Measurements from ENCODE around the gene RXFP1.

The RXFP1 gene

GRCh38 chr4:158571736-158572135 lies 50.1 kb downstream of the RXFP1 start:
- H3K4me3 ChIP-seq (ENCODE audit: low read depth, low read length): no peak overlapping the region
- no peak for DNase-seq (ENCODE audit: low read depth)
- TF ChIP-seq CTCF (conservative IDR thresholded peaks at IDR 0.05; ENCODE audit: low read depth, low read length): no peak

GRCh38 chr4:158572608-158573007 lies 50.9 kb downstream of the RXFP1 start:
- no peak for DNase-seq (ENCODE audit: low read depth)
- H3K4me3 ChIP-seq (ENCODE audit: low read depth, low read length): no peak overlapping the region
- TF ChIP-seq CTCF (conservative IDR thresholded peaks at IDR 0.05; ENCODE audit: low read depth, low read length): no peak

GRCh38 chr4:158578476-158578875 lies 56.8 kb downstream of the RXFP1 start:
- DNase-seq (ENCODE audit: low read depth): peak; percentile 77
- H3K4me3 ChIP-seq (ENCODE audit: low read depth, low read length): no peak overlapping the region
- TF ChIP-seq CTCF (conservative IDR thresholded peaks at IDR 0.05; ENCODE audit: low read depth, low read length): peak; percentile 65

- no peak for TF ChIP-seq CTCF (conservative IDR thresholded peaks at IDR 0.05; ENCODE audit: low read depth, low read length)
- DNase-seq (ENCODE audit: low read depth): no peak
- H3K4me3 ChIP-seq (ENCODE audit: low read depth, low read length): no peak overlapping the region
Observed at GRCh38 chr4:158580064-158580463, 58.4 kb downstream of the RXFP1 start.

GRCh38 chr4:158581161-158581560 lies 59.5 kb downstream of the RXFP1 start:
- H3K4me3 ChIP-seq (ENCODE audit: low read depth, low read length): no peak overlapping the region
- TF ChIP-seq CTCF (conservative IDR thresholded peaks at IDR 0.05; ENCODE audit: low read depth, low read length): no peak
- DNase-seq (ENCODE audit: low read depth): peak; percentile 73

- DNase-seq (ENCODE audit: low read depth): no peak
Observed at GRCh38 chr4:158586881-158587280, 65.2 kb downstream of the RXFP1 start.

More at GRCh38 chr4:158586881-158587280, 65.2 kb downstream of the RXFP1 start:
- H3K4me3 ChIP-seq (ENCODE audit: low read depth, low read length): no peak overlapping the region
- TF ChIP-seq CTCF (conservative IDR thresholded peaks at IDR 0.05; ENCODE audit: low read depth, low read length): no peak
